Pancreas (tissue), 10 donors: Measurements from ENCODE around the gene DOCK1. TPM values are rescaled to one million over a fixed set of nuclear protein-coding genes. Genes with fewer than 3 reads are reported as not detected.

ENCODE experiments used
- ATAC-seq, 4 donors: fragments of 200-7000 bp; cut with Tn5 transposase; one replicate each; pipeline versions ENCODE4 v1.8.0 to v1.9.1; 2020; ENCODE audit warnings: mild to moderate bottlenecking in 4 of 4, moderate library complexity in 4 of 4
- DNase-seq, 6 donors: peaks; one replicate each; pipeline ENCODE4 v3.0.0-alpha.2; 2020
- FAIRE-seq: peaks from 2 replicates; lab custom pipeline; 2012; peaks lifted over from hg19 to GRCh38; lab: Jason Lieb, UNC
- H3K27ac ChIP-seq, 4 donors: fragments of 200-600 bp; sonication (generic); 1 replicate in 3 of 4; 2 replicates in 1 of 4; pipeline versions ENCODE4 v1.5.0 to v1.8.0; 2020
- H3K27me3 ChIP-seq, 4 donors: fragments of 200-600 bp; one replicate each; pipeline ENCODE4 v1.8.0; 2021
- H3K36me3 ChIP-seq, 3 donors: fragments of 200-600 bp; sonication (generic) in 1 of 3; one replicate each; pipeline versions ENCODE4 v1.5.0 to v1.8.0; 2020 to 2021
- H3K4me1 ChIP-seq, 3 donors: fragments of 200-600 bp; one replicate each; pipeline ENCODE4 v1.8.0; 2021
- H3K4me3 ChIP-seq, 4 donors: fragments of 200-600 bp; sonication (generic) in 2 of 4; one replicate each; pipeline versions ENCODE4 v1.5.0 to v1.8.0; 2020 to 2021
- H3K9me3 ChIP-seq, 4 donors: fragments of 200-600 bp; one replicate each; pipeline ENCODE4 v1.8.0; 2021
- WGBS, 2 donors: extraction: QIAGEN DNeasy Blood & Tissue Kit; methylation state at CpG; one replicate each; pipeline ENCODE4 v1.1.7; 2013; 5-methylcytosine and 5-hydroxymethylcytosine counted together
- intact Hi-C, 3 donors: fragments of 100-400 bp; cut with DNase I; formaldehyde crosslinking; loops; one replicate each; pipeline versions ENCODE4 v1.11.1 to v1.14.2; 2022
- polyA plus RNA-seq, 2 donors: library from polyadenylated mRNA; stranded (reverse); fragments of 200-250 nt; gene quantifications; one replicate each; pipeline ENCODE4 v1.2.3, GENCODE V29; 2013
- total RNA-seq, 6 donors: library from RNA; stranded (reverse); fragmentation: NEBNext Ultra II Directional in 4 of 6; extraction: Animal tissue kit (Norgen Biotek cat#: 25700) in 4 of 6; gene quantifications; one replicate each; pipeline versions ENCODE4 v1.2.1 to v1.2.4, GENCODE V29; 2021 to 2023
- TF ChIP-seq, protein P1 (sequence below), 4 donors: fragments of 200-600 bp; sonication (generic) in 3 of 4; IDR thresholded peaks; one replicate each; pipeline versions ENCODE4 v1.5.0 to v1.8.0; 2021; ENCODE audit warnings: antibody characterized with exemption in 4 of 4
- donor health status: healthy with polysubstance abuse.
- donor health status: DM: no; HTN: no; CAD: no; lungs with moderate emphysema.
- donor health status: DM: no; HTN: no; CAD: no.
- donor health status: control.
- donor health status: control.
- donor health status: Bipolar disorder and iron deficiency.
- donor health status: DM: yes; HTN: yes; CAD: no.
- donor health status: DM: no; HTN: no; CAD: no.
- donor health status: DM: no; HTN: no; CAD: no.
- donor health status: DM: yes; HTN: yes; CAD: no.

Gene DOCK1
- total and polyA plus RNA-seq, 8 donors, result 12.1 to 38.6 (median 24.2) TPM

DNA sequence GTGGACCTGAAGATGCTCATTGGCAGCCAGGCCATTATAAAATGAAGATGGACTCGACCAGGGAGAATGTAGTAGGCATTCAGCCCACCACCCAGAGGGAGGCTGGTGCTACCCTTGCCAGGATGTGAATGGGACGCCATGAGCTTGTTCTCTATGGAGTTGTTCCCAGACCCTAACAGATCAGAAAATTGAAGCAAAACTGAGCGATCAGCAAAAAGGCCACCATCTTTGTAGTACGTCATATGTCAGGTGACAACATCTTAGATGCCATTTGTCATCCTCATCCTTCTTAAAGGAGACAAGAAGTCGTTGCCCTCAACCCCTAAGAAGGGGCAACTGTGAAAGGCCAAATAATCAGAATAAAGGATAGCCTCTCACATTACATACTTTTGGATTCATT lies 61.7 kb downstream of the DOCK1 start:
- intact Hi-C loops, result no loop called here

GRCh38 chr10:126969310-126969709 lies 64.1 kb downstream of the DOCK1 start:
- Histone ChIP-seq H3K27me3 (no peaks in the 10 kb centered on the region), H3K36me3 (no peaks in the 10 kb centered on the region), H3K9me3 (no peaks in the 10 kb centered on the region), H3K27ac (no peak overlapping the region), H3K4me1 (peaks cover 0 to 15% (median 0%) of the 10 kb centered on the region in 3 donors), H3K4me3 (no peak overlapping the region)
- TF ChIP-seq, protein P1, sequence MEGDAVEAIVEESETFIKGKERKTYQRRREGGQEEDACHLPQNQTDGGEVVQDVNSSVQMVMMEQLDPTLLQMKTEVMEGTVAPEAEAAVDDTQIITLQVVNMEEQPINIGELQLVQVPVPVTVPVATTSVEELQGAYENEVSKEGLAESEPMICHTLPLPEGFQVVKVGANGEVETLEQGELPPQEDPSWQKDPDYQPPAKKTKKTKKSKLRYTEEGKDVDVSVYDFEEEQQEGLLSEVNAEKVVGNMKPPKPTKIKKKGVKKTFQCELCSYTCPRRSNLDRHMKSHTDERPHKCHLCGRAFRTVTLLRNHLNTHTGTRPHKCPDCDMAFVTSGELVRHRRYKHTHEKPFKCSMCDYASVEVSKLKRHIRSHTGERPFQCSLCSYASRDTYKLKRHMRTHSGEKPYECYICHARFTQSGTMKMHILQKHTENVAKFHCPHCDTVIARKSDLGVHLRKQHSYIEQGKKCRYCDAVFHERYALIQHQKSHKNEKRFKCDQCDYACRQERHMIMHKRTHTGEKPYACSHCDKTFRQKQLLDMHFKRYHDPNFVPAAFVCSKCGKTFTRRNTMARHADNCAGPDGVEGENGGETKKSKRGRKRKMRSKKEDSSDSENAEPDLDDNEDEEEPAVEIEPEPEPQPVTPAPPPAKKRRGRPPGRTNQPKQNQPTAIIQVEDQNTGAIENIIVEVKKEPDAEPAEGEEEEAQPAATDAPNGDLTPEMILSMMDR (IDR thresholded peaks at IDR 0.05), result no peak
- ATAC-seq (peak in 3 of 4 donors; percentile 40 to 49 (median 40)), FAIRE-seq (no peak), DNase-seq (no peak)
- intact Hi-C loops, result no loop called here
- WGBS, 2 donors, result 87 to 92% methylated on average over 8 of the region's 8 CpGs

More for the DNA sequence above, 61.7 kb downstream of the DOCK1 start:
- FAIRE-seq (no peak), DNase-seq (no peak), ATAC-seq (no peak)
- no peaks in the 10 kb centered on the region for H3K27me3 ChIP-seq
- no peak overlapping the region for H3K4me3 ChIP-seq
- TF ChIP-seq, protein P1 (IDR thresholded peaks at IDR 0.05), result no peak
- no peaks in the 10 kb centered on the region for H3K9me3 ChIP-seq
- H3K27ac ChIP-seq, result no peak overlapping the region
- H3K36me3 ChIP-seq, result no peaks in the 10 kb centered on the region
- 93 to 94% methylated on average over 5 of the region's 5 CpGs for WGBS, 2 donors
- peaks cover 0 to 1% (median 0%) of the 10 kb centered on the region in 3 donors for H3K4me1 ChIP-seq

DNA sequence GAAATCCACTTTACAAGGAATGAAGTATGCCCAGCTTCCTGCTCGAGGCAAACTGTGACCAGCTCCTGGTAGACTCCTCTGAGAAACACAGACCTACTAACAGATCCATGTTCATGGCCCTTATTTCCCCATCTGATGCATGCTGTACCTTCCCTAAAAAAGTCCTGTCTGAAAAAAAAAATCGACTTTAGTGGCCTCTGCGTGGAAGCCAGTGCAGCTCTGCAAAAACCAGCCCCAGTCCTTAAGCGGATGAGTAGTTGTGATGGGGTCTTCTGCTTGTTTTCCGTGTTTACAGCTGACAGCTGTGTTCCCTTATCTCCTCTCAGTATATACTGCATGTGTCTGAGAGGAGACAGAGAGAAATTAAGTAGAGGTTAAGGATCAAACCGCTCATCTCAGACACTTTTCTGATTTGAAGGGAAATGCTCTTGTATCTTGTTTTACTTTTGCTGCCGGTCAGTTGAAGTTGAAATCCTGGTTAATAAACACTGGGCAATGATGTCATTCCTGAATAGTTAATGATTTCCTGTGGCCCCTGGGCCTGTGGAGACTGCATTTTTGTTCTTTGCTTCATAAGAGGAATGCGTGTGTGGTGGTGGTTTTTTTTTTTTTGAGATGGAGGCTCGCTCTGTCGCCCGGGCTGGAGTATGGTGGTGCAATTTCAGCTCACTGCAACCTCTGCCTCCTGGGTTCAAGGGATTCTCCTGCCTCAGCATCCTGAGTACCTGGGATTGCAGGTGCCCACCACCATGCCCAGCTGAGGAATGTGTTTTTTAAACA lies 67.6 kb downstream of the DOCK1 start:
- FAIRE-seq, result no peak
- Histone ChIP-seq H3K36me3 (peaks cover 0 to 7% (median 0%) of the 10 kb centered on the region in 3 donors), H3K4me1 (peaks cover 0 to 15% (median 0%) of the 10 kb centered on the region in 3 donors), H3K27me3 (no peaks in the 10 kb centered on the region), H3K27ac (peak overlapping the region; percentile 15 to 64 (median 44)), H3K4me3 (no peak overlapping the region), H3K9me3 (no peaks in the 10 kb centered on the region)
- peak; percentile 76 to 93 (median 86) for ATAC-seq
- intact Hi-C loops, result no loop called here
- DNase-seq, result peak in 3 of 6 donors; percentile 18 to 44 (median 20)
- TF ChIP-seq, protein P1 (IDR thresholded peaks at IDR 0.05), result no peak
- WGBS, 2 donors, result 42 to 50% methylated on average over 11 of the region's 11 CpGs

- intact Hi-C loops, result no loop called here
- H3K4me1 ChIP-seq, result peaks cover 0 to 15% (median 0%) of the 10 kb centered on the region in 3 donors
- H3K4me3 ChIP-seq, result no peak overlapping the region
- no peaks in the 10 kb centered on the region for H3K27me3 ChIP-seq
- ATAC-seq (no peak), FAIRE-seq (no peak), DNase-seq (no peak)
- H3K9me3 ChIP-seq, result no peaks in the 10 kb centered on the region
- TF ChIP-seq, protein P1 (IDR thresholded peaks at IDR 0.05), result no peak
- no peak overlapping the region for H3K27ac ChIP-seq
- WGBS, 2 donors, result 96% methylated on average over 5 of the region's 5 CpGs
- H3K36me3 ChIP-seq, result peaks cover 0 to 8% (median 0%) of the 10 kb centered on the region in 3 donors
Measured at GRCh38 chr10:126975221-126975620, 70.0 kb downstream of the DOCK1 start.

DNA sequence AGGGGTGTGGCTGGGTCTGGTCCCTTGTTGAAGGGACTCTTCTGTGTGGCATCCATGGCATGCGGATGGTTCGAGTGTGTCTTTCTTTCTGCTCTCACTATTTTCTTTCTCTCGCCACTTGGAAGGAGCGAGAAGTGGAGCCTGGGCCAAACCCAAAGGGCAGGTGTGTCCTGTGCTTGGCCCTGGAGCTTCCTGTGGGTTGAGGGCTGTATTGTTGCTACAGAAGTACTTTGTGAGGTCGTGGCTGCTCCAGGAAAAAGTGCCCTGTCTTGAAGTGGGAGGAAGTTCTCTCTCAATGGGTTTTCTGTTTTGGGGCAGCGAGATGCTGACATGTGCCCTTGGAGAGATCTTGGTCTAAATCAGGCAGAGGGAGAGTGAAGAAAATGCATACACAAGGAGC lies 72.0 kb downstream of the DOCK1 start:
- no peak for DNase-seq
- Histone ChIP-seq H3K27me3 (no peaks in the 10 kb centered on the region), H3K4me3 (no peak overlapping the region), H3K9me3 (no peaks in the 10 kb centered on the region), H3K36me3 (peaks cover 0 to 8% (median 0%) of the 10 kb centered on the region in 3 donors), H3K27ac (no peak overlapping the region), H3K4me1 (peaks cover 0 to 12% (median 0%) of the 10 kb centered on the region in 3 donors)
- FAIRE-seq, result no peak
- intact Hi-C loops, result no loop called here
- 85 to 95% methylated on average over 6 of the region's 6 CpGs for WGBS, 2 donors
- TF ChIP-seq, protein P1 (IDR thresholded peaks at IDR 0.05), result no peak
- no peak for ATAC-seq
